ENCODE results near the gene TSNAXIP1. TPM values are rescaled to one million over a fixed set of nuclear protein-coding genes. Genes with fewer than 3 reads are reported as not detected.

The TSNAXIP1 gene
- total RNA-seq, 2 experiments from 2014 or later = 0.77 to 0.81 TPM

DNA sequence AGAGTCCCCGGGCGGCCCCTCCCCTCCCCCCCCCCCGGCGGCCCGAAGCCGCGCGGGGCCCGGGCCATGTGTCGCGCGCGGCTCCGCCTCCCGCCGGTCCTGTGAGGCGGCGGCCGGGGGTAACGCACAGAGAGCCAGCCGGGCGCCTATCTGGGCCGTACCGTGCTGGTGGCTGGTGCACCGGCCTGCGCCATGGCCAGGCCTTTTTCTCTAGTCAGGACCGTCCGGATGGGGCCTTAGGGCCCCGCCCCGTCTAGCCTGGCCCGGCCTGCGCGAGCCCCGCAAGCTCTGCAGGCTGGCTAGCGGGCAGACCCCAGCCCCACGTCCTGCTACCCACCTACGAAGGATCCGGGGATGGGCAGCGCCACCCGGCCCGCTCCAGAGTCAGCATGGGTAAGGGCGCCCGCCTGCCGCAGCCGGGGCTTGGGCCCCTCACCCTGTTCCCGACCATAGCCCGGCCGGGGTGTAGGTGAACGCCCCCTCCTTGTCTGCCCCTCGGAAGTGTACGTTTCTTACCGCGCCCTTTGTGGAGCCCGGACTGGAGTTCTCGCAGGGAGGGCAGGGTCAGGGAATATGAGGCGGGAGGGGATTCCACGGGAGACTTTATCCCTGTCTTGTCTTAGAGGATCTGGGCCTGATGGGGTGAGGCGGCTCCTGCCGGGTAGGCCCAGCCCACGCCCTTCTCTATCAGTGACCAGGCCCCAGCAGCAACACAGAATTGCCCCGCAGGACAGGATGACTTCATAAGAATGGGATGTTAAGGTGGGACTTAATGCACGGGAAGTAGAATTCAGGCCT, 40.6 kb downstream of the TSNAXIP1 start, which contains the start of gene CENPT:
CENPT (minus strand) TSS at position 630 of the 798 bp plus-strand sequence. CDS start 13,834 bp downstream, outside the sequence.
- CTCF ChIA-PET = interaction anchor here (1.2 to 1.8 kb wide), 3 partner anchors 31 to 194 kb away, joined by 3 to 7 read pairs (median 6); partner anchors contain the start of genes RANBP10 and TSNAXIP1
- H3K4me3 Mint-ChIP-seq = peak within 1 kb of the TSS; percentile 88
- peaks cover 2% of the 10 kb centered on the region for H3K36me3 Mint-ChIP-seq
- peak; percentile 31 for DNase-seq
- POLR2A ChIA-PET = interaction anchor here (0.6 to 4.4 kb wide), 7 partner anchors 10 to 40 kb away, joined by 3 to 25 read pairs (median 4); partner anchors contain the start of genes EDC4, RANBP10 and TSNAXIP1
- H3K27ac Mint-ChIP-seq = peak within 1 kb of the TSS; percentile 87
- intact Hi-C loops (cut with micrococcal nuclease) = loop anchor here (2.0 to 10.0 kb wide), 2 partner anchors 26 to 182 kb away; partner anchors contain the start of genes ACD, C16orf86, EDC4 and ENKD1
- no peaks in the 10 kb centered on the region for H3K27me3 Mint-ChIP-seq
- peaks cover 37% of the 10 kb centered on the region for H3K4me1 Mint-ChIP-seq (ENCODE audit: low read depth)
- H3K9me3 Mint-ChIP-seq = no peaks in the 10 kb centered on the region

- DNase-seq = no peak
- Mint-ChIP-seq H3K4me3 (peak overlapping the region; percentile 88), H3K9me3 (no peaks in the 10 kb centered on the region), H3K27ac (peak overlapping the region; percentile 73), H3K36me3 (peaks cover 2% of the 10 kb centered on the region), H3K4me1 (ENCODE audit: low read depth) (peaks cover 37% of the 10 kb centered on the region), H3K27me3 (no peaks in the 10 kb centered on the region)
- CTCF ChIA-PET = interaction anchor here (1.1 to 1.5 kb wide), 3 partner anchors 32 to 179 kb away, joined by 3 to 7 read pairs (median 4); partner anchors contain the start of genes RANBP10 and TSNAXIP1
- POLR2A ChIA-PET = interaction anchor here (0.8 to 1.2 kb wide), 3 partner anchors 9 to 25 kb away, joined by 3 to 4 read pairs (median 4); partner anchors contain the start of gene EDC4
- intact Hi-C loops (cut with micrococcal nuclease) = loop anchor here (10.0 kb wide), 1 partner anchor 183 kb away; the partner anchor contains the start of genes ACD, C16orf86, ENKD1 and PARD6A
These were observed 41.4 kb downstream of the TSNAXIP1 start for GRCh38 chr16:67848118-67848517.

DNA sequence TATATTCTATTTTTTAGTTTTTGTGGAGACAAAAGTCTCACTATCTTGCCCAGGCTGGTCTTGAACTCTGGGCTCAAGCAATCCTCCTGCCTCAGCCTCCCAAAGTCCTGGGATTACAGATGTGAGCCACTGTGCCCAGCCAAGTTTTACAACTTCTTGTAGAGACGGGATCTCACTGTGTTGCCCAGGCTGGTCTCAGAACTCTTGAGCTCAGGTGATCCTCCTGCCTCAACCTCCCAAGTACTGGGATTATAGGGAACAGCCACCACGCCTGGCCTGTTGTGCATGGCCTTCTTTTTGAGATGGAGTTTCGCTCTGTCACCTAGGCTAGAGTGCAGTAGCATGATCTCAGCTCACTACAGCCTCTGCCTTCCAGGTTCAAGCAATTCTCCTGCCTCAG, 47.0 kb downstream of the TSNAXIP1 start:
- ChIA-PET POLR2A (no interaction called here), CTCF (no interaction called here)
- Mint-ChIP-seq H3K27me3 (no peaks in the 10 kb centered on the region), H3K4me1 (ENCODE audit: low read depth) (peaks cover 33% of the 10 kb centered on the region), H3K36me3 (no peaks in the 10 kb centered on the region), H3K9me3 (no peaks in the 10 kb centered on the region), H3K27ac (no peak overlapping the region), H3K4me3 (no peak overlapping the region)
- intact Hi-C loops (cut with micrococcal nuclease) = no loop called here
- no peak for DNase-seq

DNA sequence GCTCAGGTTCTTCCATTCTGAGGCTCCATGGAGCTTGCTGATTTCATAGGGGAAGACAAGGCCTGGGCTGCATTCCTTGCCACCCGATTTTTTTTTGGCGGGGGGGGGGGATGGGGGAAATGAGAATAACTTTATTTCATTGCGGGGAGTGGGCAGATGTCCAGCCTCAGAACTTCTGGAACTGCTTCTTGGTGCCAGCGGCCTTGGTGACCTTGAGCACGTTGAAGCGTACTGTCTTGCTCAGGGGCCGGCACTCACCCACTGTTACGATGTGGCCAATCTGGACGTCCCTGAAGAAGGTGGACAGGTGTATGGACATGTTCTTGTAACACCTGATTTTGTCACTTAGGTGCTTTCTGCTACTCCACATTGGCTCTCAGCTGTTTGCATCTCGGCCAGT, 49.1 kb downstream of the TSNAXIP1 start:
- no peaks in the 10 kb centered on the region for H3K27me3 Mint-ChIP-seq
- peaks cover 28% of the 10 kb centered on the region for H3K4me1 Mint-ChIP-seq (ENCODE audit: low read depth)
- DNase-seq = no peak
- H3K36me3 Mint-ChIP-seq = no peaks in the 10 kb centered on the region
- intact Hi-C loops (cut with micrococcal nuclease) = no loop called here
- no peak overlapping the region for H3K27ac Mint-ChIP-seq
- ChIA-PET POLR2A (no interaction called here), CTCF (interaction anchor here (1.1 to 1.8 kb wide), 2 partner anchors 39 to 56 kb away, joined by 3 to 4 read pairs; no protein-coding TSS in a partner anchor)
- no peaks in the 10 kb centered on the region for H3K9me3 Mint-ChIP-seq
- H3K4me3 Mint-ChIP-seq = no peak overlapping the region

GRCh38 chr16:67856927-67857546, 50.3 kb downstream of the TSNAXIP1 start:
- no peak for DNase-seq
- Mint-ChIP-seq H3K27me3 (no peaks in the 10 kb centered on the region), H3K4me3 (no peak overlapping the region), H3K4me1 (ENCODE audit: low read depth) (peaks cover 37% of the 10 kb centered on the region), H3K27ac (no peak overlapping the region), H3K9me3 (no peaks in the 10 kb centered on the region), H3K36me3 (no peaks in the 10 kb centered on the region)
- CTCF ChIA-PET = interaction anchor here (0.7 to 2.2 kb wide), 6 partner anchors 9 to 229 kb away, joined by 3 to 8 read pairs (median 3); partner anchors contain the start of gene NRN1L
- intact Hi-C loops (cut with micrococcal nuclease) = no loop called here
- POLR2A ChIA-PET = interaction anchor here (1.1 kb wide), 1 partner anchor 9 kb away, joined by 4 read pairs; the partner anchor contains the start of gene CENPT

DNA sequence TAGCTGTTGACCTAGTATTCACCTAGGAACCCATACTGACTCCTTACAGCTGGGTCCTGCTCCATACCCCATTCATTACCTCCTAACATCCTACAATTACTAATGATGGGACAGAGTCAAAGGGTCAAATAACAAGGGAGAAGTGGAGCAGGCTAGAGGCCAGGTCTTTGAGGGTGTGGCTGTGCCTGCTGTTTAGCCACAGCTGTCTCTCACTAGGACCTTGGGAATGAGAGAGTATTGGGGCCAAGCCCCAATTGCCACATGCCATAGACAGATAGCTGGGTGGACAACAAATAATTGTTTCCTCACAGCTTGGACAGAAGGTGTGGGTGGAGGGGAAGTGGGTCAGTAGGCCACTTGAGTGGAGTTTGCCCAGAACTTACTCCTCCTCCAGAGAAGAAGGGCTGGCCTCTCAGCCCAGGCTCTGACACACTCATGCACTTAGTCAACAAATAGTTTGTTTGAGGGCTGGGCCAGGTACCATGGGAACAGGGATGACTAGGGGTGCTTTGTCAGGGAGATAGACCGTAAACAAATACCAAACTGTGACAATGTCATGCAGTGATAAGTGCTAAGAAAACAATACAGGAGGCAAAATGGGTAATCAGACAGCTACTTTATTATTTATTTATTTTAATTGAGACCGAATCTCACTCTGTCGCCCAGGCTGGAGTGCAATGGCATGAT, 51.0 kb downstream of the TSNAXIP1 start:
- H3K27me3 Mint-ChIP-seq = no peaks in the 10 kb centered on the region
- DNase-seq = peak; percentile 63
- H3K9me3 Mint-ChIP-seq = no peaks in the 10 kb centered on the region
- H3K27ac Mint-ChIP-seq = peak overlapping the region; percentile 3
- ChIA-PET CTCF (interaction anchor here (0.7 to 2.2 kb wide), 6 partner anchors 8 to 228 kb away, joined by 3 to 8 read pairs (median 3); partner anchors contain the start of gene NRN1L), POLR2A (interaction anchor here (1.1 kb wide), 1 partner anchor 10 kb away, joined by 4 read pairs; the partner anchor contains the start of gene CENPT)
- H3K4me3 Mint-ChIP-seq = no peak overlapping the region
- H3K4me1 Mint-ChIP-seq (ENCODE audit: low read depth) = peaks cover 38% of the 10 kb centered on the region
- intact Hi-C loops (cut with micrococcal nuclease) = no loop called here
- H3K36me3 Mint-ChIP-seq = no peaks in the 10 kb centered on the region

GRCh38 chr16:67858500-67858899, 51.8 kb downstream of the TSNAXIP1 start:
- POLR2A ChIA-PET = interaction anchor here (0.6 kb wide), 1 partner anchor 28 kb away, joined by 4 read pairs; no protein-coding TSS in a partner anchor
- intact Hi-C loops (cut with micrococcal nuclease) = no loop called here
- no peaks in the 10 kb centered on the region for H3K9me3 Mint-ChIP-seq
- H3K36me3 Mint-ChIP-seq = no peaks in the 10 kb centered on the region
- H3K27me3 Mint-ChIP-seq = no peaks in the 10 kb centered on the region
- H3K27ac Mint-ChIP-seq = peak overlapping the region; percentile 9
- H3K4me3 Mint-ChIP-seq = no peak overlapping the region
- DNase-seq = no peak
- peaks cover 38% of the 10 kb centered on the region for H3K4me1 Mint-ChIP-seq (ENCODE audit: low read depth)
- CTCF ChIA-PET = interaction anchor here (1.4 to 2.2 kb wide), 2 partner anchors 7 to 42 kb away, joined by 3 to 8 read pairs; no protein-coding TSS in a partner anchor

GRCh38 chr16:67860589-67861398, 54.1 kb downstream of the TSNAXIP1 start:
- no peaks in the 10 kb centered on the region for H3K9me3 Mint-ChIP-seq
- peaks cover 32% of the 10 kb centered on the region for H3K4me1 Mint-ChIP-seq (ENCODE audit: low read depth)
- H3K27ac Mint-ChIP-seq = no peak overlapping the region
- H3K27me3 Mint-ChIP-seq = no peaks in the 10 kb centered on the region
- DNase-seq = no peak
- ChIA-PET CTCF (interaction anchor here (0.6 to 3.4 kb wide), 4 partner anchors 23 to 68 kb away, joined by 3 to 20 read pairs (median 3); no protein-coding TSS in a partner anchor), POLR2A (no interaction called here)
- intact Hi-C loops (cut with micrococcal nuclease) = no loop called here
- no peak overlapping the region for H3K4me3 Mint-ChIP-seq
- H3K36me3 Mint-ChIP-seq = peaks cover 8% of the 10 kb centered on the region

DNA sequence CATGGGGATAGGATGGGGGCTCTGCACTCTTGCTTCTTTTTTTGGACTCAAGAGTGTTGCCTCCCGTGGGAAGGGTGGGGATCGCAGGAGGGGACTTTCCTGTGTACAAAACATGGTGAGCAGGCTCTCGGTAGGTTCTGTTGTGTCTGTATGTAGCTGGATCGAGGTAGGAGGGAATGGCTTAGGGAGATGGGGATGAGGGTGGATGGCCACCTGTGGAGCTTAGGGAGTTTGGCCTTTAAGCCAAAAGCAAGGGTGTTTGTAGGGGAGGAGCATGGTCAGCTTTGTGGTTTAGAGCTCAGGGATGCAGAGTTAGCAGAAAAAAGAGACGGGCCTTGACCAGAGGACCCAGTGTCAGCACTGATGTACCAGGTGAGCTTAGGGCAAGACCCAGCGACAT, 55.2 kb downstream of the TSNAXIP1 start:
- CTCF ChIA-PET = interaction anchor here (0.6 to 3.4 kb wide), 4 partner anchors 22 to 67 kb away, joined by 3 to 20 read pairs (median 8); no protein-coding TSS in a partner anchor
- no peak overlapping the region for H3K27ac Mint-ChIP-seq

GRCh38 chr16:67862623-67863583, 56.2 kb downstream of the TSNAXIP1 start:
- H3K27ac Mint-ChIP-seq = no peak overlapping the region
- H3K36me3 Mint-ChIP-seq = peaks cover 13% of the 10 kb centered on the region
- no peaks in the 10 kb centered on the region for H3K27me3 Mint-ChIP-seq
- intact Hi-C loops (cut with micrococcal nuclease) = no loop called here
- CTCF ChIA-PET = interaction anchor here (1.6 to 3.4 kb wide), 3 partner anchors 21 to 48 kb away, joined by 3 to 20 read pairs (median 14); no protein-coding TSS in a partner anchor
- POLR2A ChIA-PET = no interaction called here
- DNase-seq = no peak
- H3K9me3 Mint-ChIP-seq = no peaks in the 10 kb centered on the region
- H3K4me3 Mint-ChIP-seq = no peak overlapping the region
- H3K4me1 Mint-ChIP-seq (ENCODE audit: low read depth) = peaks cover 16% of the 10 kb centered on the region

More for the DNA sequence above, 55.2 kb downstream of the TSNAXIP1 start:
- DNase-seq = no peak
- H3K4me3 Mint-ChIP-seq = no peak overlapping the region
- peaks cover 26% of the 10 kb centered on the region for H3K4me1 Mint-ChIP-seq (ENCODE audit: low read depth)
- intact Hi-C loops (cut with micrococcal nuclease) = no loop called here
- no peaks in the 10 kb centered on the region for H3K9me3 Mint-ChIP-seq
- no peaks in the 10 kb centered on the region for H3K27me3 Mint-ChIP-seq
- POLR2A ChIA-PET = no interaction called here
- peaks cover 13% of the 10 kb centered on the region for H3K36me3 Mint-ChIP-seq

Measured in activated CD4-positive, alpha-beta memory T cell treated with anti-CD3 and anti-CD28 coated beads for 36 hours (primary cell).